UCSD-AML1 (cell line): ENCODE results near the gene JUND.

Experiments
- DNase-seq: peaks from one replicate; lab custom pipeline; 2025; ENCODE audit not compliant: unreplicated experiment; lab: John Stamatoyannopoulos, UW

Gene JUND

DNA sequence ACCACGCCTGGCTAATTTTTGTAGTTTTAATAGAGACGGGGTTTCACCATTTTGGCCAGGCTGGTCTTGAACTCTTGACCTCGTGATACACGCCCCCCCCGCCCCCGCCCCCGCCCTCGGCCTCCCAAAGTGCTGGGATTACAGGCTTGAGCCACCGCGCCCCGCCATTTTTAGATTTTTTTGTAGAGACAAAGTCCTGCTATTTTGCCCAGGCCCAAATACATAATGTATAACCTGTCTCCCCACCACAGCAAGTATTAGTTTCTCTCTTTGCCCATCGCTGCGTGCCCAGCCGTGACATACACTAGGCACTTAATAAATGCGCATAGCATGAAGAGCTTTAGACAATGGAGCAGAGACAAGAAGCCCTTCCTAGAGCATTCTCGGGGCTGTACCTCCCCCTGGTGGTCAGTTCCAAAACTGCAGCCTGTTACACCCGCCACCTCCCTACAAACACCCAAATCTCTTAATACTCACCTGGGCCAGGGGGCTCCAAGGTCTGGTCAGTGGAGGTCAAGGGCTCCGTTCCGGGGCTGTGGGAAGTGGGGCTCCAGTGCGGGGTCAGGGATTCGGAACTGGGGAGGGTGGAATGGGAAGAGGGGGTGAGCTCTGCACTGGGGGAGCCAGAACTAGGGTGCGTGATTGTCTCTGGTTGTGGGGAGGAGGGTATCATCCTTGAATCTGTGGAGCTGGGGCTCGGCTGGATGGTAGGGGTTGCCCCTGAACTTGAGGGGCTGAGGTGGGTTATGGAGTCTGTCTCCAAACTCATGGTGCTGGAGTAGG lies 29.6 kb downstream of the JUND start:
- peak; percentile 73 for DNase-seq

DNA sequence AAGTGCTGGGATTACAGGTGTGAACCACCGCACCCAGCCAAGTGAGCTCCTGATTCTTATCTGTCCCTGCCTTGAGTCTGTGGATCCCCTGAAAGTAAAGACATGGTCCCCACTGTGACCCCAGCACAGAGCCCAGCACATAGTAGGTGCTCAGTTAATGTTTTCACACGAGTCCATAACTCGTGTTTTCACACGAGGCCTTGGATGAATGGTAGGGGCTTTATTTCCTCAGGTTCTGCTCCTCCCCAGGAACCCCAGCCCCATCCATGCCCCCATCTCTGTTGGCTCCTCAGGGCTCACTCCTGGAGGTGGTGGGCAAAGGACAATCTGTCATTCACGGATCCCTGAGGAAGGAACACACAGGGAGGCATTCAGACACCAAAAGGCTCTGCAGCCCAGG lies 31.6 kb downstream of the JUND start:
- no peak for DNase-seq

DNA sequence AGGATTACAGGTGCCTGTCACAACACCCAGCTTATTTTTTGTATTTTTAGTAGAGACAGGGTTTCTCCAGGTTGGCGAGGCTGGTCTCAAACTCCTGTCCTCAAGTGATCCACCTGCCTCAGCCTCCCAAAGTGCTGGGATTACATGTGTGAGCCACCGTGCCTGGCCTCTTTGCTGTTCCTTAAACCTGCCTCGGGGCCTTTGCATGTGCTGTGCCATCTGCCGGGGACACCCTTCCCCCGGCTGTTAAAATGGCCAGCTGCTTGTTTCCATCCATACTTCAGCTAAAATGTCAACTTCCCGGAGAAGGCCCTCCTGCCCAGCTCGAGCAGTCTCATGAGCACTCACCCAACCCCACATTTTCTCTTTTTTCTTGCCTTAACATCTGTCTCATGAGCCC lies 36.1 kb downstream of the JUND start:
- no peak for DNase-seq

DNA sequence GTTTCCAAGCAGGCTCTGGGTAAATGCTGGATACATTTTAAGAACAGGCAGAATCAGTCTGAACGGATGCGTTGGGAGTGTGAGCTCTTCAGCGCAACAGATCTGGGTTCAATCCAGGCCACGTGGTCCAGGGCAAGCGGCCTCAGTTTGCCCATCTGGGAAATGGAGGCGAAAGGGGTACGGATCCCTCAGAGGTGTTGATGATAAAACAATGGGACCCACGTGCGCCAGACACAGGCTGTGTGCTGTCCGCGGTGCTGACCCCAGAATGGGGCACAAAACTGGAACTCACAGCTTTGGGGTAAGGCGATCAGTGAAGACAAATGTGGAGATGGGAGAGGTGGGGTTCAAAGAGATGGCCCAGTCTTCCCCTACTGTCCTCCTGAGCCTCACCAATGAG lies 42.1 kb downstream of the JUND start:
- DNase-seq: peak; percentile 17

DNA sequence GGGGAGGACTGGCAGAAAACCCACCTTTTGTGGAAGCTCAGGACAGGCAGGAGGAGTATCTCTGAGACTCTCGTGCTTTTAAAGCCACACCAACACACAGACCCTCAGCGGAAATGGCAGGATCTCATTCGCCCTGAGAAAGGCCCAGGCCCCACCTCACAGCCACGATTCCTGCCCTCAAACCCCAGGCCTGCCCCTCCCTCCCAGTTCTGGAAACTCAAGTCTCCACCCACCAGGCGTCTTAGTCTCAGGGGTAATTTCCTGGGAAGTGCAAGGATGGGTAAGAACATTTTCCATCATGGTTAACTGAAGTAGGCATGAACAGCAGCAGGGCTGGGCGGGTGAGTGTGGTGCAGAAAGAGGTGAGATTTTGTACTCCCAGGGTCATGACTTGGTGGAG lies 47.2 kb downstream of the JUND start:
- no peak for DNase-seq

DNA sequence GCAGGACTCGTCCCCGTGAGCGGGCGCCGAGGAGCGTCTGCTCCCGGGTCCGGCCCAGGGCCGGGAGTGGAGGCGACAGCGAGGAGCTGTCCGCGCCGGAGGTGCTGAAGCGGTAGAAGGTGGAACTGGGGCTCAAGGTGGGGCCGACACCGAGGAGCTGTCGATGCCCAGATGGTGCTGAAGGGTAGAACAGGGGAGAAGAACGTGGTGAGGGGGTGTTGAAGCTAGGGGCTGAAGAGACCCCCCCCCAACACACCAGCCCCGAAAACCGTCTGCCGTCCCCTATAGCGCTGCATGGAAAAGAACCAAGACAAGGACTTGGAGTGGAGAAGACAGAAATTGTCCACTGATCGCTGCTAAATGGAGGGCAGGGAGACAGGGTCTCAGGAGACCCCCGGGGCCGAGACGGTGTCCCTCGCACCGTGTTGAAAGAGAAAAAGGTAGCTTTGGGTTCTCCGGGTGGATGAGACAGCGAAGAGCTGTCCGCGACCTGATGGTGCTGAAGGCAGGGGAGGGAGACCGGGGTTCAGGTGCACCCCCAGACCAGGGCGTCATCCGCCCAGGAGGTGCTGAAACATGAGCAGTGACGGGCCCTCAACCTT lies 48.1 kb downstream of the JUND start:
- DNase-seq: peak; percentile 55

DNA sequence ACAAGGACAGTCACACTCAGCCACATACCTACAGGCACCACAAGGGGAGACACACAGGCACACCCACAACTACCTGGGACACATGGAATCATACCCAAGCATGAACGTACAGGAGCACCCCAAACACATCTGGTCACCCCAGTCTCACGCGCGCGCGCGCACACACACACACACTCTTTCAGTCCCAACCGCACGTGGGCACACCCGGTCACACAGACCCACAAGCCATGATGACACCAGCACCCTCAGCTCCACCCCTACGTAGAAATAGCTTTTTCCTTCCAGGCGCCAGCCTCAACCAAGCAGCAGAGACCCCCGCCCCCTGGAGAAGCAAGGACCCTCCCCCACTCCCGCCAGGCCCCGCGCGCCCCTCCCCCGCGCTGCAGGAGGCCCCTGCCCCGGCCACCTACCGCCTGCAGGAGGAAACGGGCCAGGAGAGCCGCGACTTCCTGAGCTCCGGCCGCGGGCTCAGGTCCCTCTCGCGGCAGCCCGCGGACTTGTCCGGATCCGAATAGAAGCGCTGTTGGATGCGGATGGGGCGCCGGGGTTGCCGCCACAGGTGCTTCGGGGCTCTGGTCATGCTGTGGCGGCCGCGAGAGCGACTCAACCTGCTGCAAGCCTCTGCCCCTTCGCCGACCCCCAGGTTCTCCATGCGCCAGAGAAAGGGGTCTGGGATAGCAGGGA lies 48.7 kb downstream of the JUND start:
- DNase-seq: no peak

DNA sequence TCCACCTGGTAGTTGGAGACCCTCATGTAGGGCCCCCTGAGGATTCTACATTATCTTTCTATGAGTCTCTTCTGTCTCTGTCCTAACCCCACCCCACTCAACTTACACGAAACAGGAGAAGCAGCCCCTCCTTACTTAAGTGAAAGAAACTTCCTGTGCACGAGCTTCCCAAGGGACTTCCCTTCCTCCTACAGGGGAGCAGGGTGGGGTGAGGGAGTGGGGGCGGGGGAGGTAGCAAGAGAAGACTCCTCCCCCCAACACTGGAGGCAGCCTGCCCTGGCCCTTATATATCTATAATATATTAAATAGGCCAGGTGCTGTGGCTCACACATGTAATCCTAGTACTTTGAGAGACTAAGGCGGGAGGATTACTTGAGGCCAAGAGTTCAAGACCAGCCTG lies 49.6 kb downstream of the JUND start:
- no peak for DNase-seq

DNA sequence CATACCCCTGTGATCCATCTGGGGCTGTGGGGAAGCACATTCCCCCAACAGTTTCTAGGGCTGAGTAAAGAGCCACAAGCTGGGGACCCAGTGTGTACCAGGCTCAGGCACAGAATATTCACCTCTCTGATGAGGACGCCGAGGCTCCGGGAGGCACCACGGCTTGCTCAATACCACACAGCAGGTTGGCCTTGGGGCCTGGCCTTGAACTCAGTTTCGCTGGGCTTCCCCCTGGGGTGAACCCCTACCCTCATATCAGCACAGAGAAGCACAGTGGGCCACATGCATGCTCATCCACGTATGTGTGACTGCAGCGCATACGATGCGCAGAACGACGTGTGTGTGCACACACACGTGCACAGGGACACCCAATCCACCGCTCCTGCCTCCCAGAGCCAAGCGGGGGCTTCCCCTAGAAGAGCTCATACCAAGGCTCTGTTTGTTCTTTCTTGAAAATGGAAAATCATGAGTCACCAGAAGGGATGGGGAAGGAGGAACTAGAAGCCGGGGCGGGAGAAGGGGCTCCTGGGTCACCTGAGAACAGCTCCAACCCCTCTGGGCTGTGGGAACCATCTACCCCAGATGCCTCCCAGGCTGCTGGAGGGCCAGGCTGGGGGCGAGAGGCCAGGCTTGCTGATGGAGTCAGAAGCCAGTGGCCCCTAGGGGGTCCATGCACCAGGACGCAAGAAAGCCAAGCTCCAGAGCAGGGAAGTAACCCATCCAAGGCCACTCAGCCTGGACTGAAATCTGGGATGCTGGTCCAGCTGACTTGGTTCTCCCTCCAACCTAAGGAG lies 50.3 kb downstream of the JUND start:
- peak; percentile 38 for DNase-seq

DNA sequence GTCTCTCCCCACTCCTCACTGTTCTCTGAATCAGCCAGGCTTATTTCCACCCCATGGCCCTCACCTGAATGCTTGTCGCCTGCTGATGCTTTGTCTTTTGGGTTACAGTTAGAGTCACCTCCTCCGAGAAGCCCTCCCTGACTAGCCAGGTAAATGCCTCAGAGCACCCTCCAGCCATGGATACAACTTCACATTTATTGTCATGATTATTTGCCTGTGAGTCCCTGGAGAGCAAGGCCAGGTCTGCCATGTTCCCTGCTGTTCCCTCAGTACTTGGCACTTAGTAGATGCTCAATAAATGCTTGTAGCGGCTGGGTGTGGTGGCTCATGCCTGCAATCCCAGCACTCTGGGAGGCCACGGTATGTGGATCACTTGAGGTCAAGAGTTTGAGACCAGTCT lies 51.5 kb downstream of the JUND start:
- DNase-seq: no peak
